GM23338 (cell line): ENCODE data around the gene CFB. TPM values are rescaled to one million over a fixed set of nuclear protein-coding genes. Genes with fewer than 3 reads are reported as not detected.

Source experiments
- ATAC-seq: fragments of 200-7000 bp; cut with Tn5 transposase; 3 replicates; pipeline ENCODE4 v1.9.1; 2020
- DNase-seq: peaks from one replicate; pipeline ENCODE4 v3.0.0-alpha.2; 2015; ENCODE audit warnings: low spot score
- H2AFZ ChIP-seq: fragments of 200-600 bp; sonication (generic); 2 replicates; pipeline ENCODE4 v1.8.0; 2016; ENCODE audit warnings: antibody characterized with exemption, mild to moderate bottlenecking, moderate library complexity
- H3F3A ChIP-seq: fragments of 200-600 bp; sonication (generic); replicated peaks from 2 replicates; pipeline ENCODE4 v1.8.0; 2017; ENCODE audit warnings: antibody characterized with exemption, mixed run types, low read depth
- H3K27ac ChIP-seq: fragments of 200-600 bp; sonication (generic); 2 replicates; pipeline ENCODE4 v1.6.1; 2016; ENCODE audit warnings: low read depth
- H3K27me3 ChIP-seq: fragments of 200-600 bp; sonication (generic); 2 replicates; pipeline ENCODE4 v1.8.0; 2016; ENCODE audit warnings: mild to moderate bottlenecking, mixed run types, moderate library complexity; ENCODE audit not compliant: insufficient read depth
- H3K36me3 ChIP-seq: fragments of 200-600 bp; sonication (generic); 2 replicates; pipeline ENCODE4 v1.8.0; 2016; ENCODE audit warnings: mild to moderate bottlenecking; ENCODE audit not compliant: insufficient read depth
- H3K4me1 ChIP-seq: fragments of 200-600 bp; sonication (generic); 2 replicates; pipeline ENCODE4 v1.8.0; 2016; ENCODE audit warnings: mild to moderate bottlenecking, moderate library complexity; ENCODE audit not compliant: insufficient read depth
- H3K4me2 ChIP-seq: fragments of 200-600 bp; sonication (generic); 2 replicates; pipeline ENCODE4 v1.7.1; 2017; ENCODE audit warnings: mixed run types
- H3K4me3 ChIP-seq: fragments of 200-600 bp; sonication (generic); 2 replicates; pipeline ENCODE4 v1.6.1; 2016; ENCODE audit warnings: mixed run types
- H3K79me2 ChIP-seq: fragments of 200-600 bp; sonication (generic); replicated peaks from 2 replicates; pipeline ENCODE4 v1.8.0; 2017; ENCODE audit warnings: mild to moderate bottlenecking; ENCODE audit not compliant: insufficient read depth
- H3K9me2 ChIP-seq: fragments of 200-600 bp; sonication (generic); 2 replicates; pipeline ENCODE4 v1.8.0; 2017; ENCODE audit not compliant: insufficient read depth
- H4K20me1 ChIP-seq: fragments of 200-600 bp; sonication (generic); replicated peaks from 2 replicates; pipeline ENCODE4 v1.8.0; 2017; ENCODE audit warnings: mild to moderate bottlenecking; ENCODE audit not compliant: insufficient read depth
- H3K27ac Mint-ChIP-seq: 2 replicates; pipeline ENCODE4 v1.8.0; 2020; ENCODE audit warnings: inconsistent platforms, mild to moderate bottlenecking, moderate library complexity, mixed read lengths
- H3K27me3 Mint-ChIP-seq: 3 replicates; pipeline ENCODE4 v1.8.0; 2022; ENCODE audit warnings: low read depth, mild to moderate bottlenecking, moderate library complexity, mixed read lengths, inconsistent platforms; ENCODE audit not compliant: insufficient read depth, poor library complexity
- H3K36me3 Mint-ChIP-seq: 3 replicates; pipeline ENCODE4 v1.8.0; 2021; ENCODE audit warnings: low read depth, mild to moderate bottlenecking, inconsistent platforms, moderate library complexity, mixed read lengths
- H3K4me1 Mint-ChIP-seq: 3 replicates; pipeline ENCODE4 v1.8.0; 2020; ENCODE audit warnings: mild to moderate bottlenecking, inconsistent platforms, mixed read lengths
- H3K4me3 Mint-ChIP-seq: 3 replicates; pipeline ENCODE4 v1.8.0; 2021; ENCODE audit warnings: moderate library complexity, mild to moderate bottlenecking, inconsistent platforms, mixed read lengths
- H3K9me3 Mint-ChIP-seq: 3 replicates; pipeline ENCODE4 v1.8.0; 2020; ENCODE audit warnings: moderate library complexity, mild to moderate bottlenecking, inconsistent platforms, mixed read lengths
- ETS1 ChIP-seq: IDR thresholded peaks from 2 replicates; pipeline ENCODE4 v1.6.1; 2016; ENCODE audit warnings: antibody characterized with exemption
- EZH2 ChIP-seq: fragments of 200-600 bp; sonication (generic); IDR thresholded peaks from one replicate; pipeline ENCODE4 v1.8.0; 2017; ENCODE audit warnings: antibody characterized with exemption, mild to moderate bottlenecking, low read depth; ENCODE audit not compliant: unreplicated experiment
- EZH2phosphoT487 ChIP-seq: fragments of 200-600 bp; sonication (generic); IDR thresholded peaks from one replicate; pipeline ENCODE4 v1.8.1; 2018; ENCODE audit warnings: antibody characterized with exemption; ENCODE audit not compliant: unreplicated experiment
- NANOG ChIP-seq: IDR thresholded peaks from 2 replicates; pipeline ENCODE4 v1.6.1; 2016; ENCODE audit warnings: antibody characterized with exemption, borderline replicate concordance
- POLR2AphosphoS5 ChIP-seq: IDR thresholded peaks from 2 replicates; pipeline ENCODE4 v1.6.1; 2016; ENCODE audit warnings: antibody characterized with exemption, low read depth
- REST ChIP-seq: IDR thresholded peaks from one replicate; pipeline ENCODE4 v1.6.1; 2018; ENCODE audit warnings: antibody characterized with exemption; ENCODE audit not compliant: unreplicated experiment
- STAT1 ChIP-seq: IDR thresholded peaks from one replicate; pipeline ENCODE4 v1.6.1; 2016; ENCODE audit warnings: antibody characterized with exemption; ENCODE audit not compliant: unreplicated experiment
- ZNF114 ChIP-seq: fragments of 250-450 bp; sonication (Bioruptor Pico); IDR thresholded peaks from 2 replicates; pipeline ENCODE4 v1.5.0; 2020; ENCODE audit warnings: mild to moderate bottlenecking, moderate library complexity
- ZNF331 ChIP-seq: fragments of 250-450 bp; sonication (Bioruptor Pico); IDR thresholded peaks from 2 replicates; pipeline ENCODE4 v1.5.0; 2020; ENCODE audit warnings: low read depth, mild to moderate bottlenecking, moderate library complexity
- polyA plus RNA-seq: library from polyadenylated mRNA; unstranded; fragments of >200 nt; fragmentation: Nextera tagmentation; extraction: Ambion mirVana; gene quantifications from 2 replicates; pipeline ENCODE4 v1.2.1, GENCODE V29; 2016
- total RNA-seq: library from RNA; depleted of rRNA; stranded (reverse); fragments of >200 nt; shearing (Covaris generic); gene quantifications from 2 replicates; pipeline ENCODE4 v1.2.3, GENCODE V29; 2014
- TF ChIP-seq, protein P1 (sequence below): fragments of 250-450 bp; sonication (Bioruptor Pico); IDR thresholded peaks from 2 replicates; pipeline ENCODE4 v1.5.0; 2020; ENCODE audit warnings: mild to moderate bottlenecking, moderate library complexity

Gene CFB
- total and polyA plus RNA-seq, 2 experiments from 2014 or later, result 0.86 TPM; not detected in 1

- peak overlapping the region; percentile 91 for H3K4me3 Mint-ChIP-seq
- Histone ChIP-seq H3K4me1 (peaks cover 13% of the 10 kb centered on the region; the same call in 1 of the 2 replicates), H3K4me2 (peak overlapping the region; percentile 98), H4K20me1 (peaks cover 7% of the 10 kb centered on the region; the same call in 1 of the 2 replicates), H3F3A (peaks cover 17% of the 10 kb centered on the region; the same call in 1 of the 2 replicates), H2AFZ (peak overlapping the region; percentile 56; the same call in 1 of the 2 replicates), H3K27ac (peak overlapping the region; percentile 72; the same call in 1 of the 2 replicates), H3K36me3 (peaks cover 18% of the 10 kb centered on the region), H3K27me3 (no peaks in the 10 kb centered on the region), H3K4me3 (peak overlapping the region; percentile 85), H3K79me2 (peaks cover 15% of the 10 kb centered on the region; the same call in 1 of the 2 replicates), H3K9me2 (no peaks in the 10 kb centered on the region)
- peaks cover 23% of the 10 kb centered on the region for H3K27me3 Mint-ChIP-seq
- DNase-seq (peak; percentile 86), ATAC-seq (peak; percentile 37)
- H3K9me3 Mint-ChIP-seq, result no peaks in the 10 kb centered on the region
- TF ChIP-seq, protein P1, sequence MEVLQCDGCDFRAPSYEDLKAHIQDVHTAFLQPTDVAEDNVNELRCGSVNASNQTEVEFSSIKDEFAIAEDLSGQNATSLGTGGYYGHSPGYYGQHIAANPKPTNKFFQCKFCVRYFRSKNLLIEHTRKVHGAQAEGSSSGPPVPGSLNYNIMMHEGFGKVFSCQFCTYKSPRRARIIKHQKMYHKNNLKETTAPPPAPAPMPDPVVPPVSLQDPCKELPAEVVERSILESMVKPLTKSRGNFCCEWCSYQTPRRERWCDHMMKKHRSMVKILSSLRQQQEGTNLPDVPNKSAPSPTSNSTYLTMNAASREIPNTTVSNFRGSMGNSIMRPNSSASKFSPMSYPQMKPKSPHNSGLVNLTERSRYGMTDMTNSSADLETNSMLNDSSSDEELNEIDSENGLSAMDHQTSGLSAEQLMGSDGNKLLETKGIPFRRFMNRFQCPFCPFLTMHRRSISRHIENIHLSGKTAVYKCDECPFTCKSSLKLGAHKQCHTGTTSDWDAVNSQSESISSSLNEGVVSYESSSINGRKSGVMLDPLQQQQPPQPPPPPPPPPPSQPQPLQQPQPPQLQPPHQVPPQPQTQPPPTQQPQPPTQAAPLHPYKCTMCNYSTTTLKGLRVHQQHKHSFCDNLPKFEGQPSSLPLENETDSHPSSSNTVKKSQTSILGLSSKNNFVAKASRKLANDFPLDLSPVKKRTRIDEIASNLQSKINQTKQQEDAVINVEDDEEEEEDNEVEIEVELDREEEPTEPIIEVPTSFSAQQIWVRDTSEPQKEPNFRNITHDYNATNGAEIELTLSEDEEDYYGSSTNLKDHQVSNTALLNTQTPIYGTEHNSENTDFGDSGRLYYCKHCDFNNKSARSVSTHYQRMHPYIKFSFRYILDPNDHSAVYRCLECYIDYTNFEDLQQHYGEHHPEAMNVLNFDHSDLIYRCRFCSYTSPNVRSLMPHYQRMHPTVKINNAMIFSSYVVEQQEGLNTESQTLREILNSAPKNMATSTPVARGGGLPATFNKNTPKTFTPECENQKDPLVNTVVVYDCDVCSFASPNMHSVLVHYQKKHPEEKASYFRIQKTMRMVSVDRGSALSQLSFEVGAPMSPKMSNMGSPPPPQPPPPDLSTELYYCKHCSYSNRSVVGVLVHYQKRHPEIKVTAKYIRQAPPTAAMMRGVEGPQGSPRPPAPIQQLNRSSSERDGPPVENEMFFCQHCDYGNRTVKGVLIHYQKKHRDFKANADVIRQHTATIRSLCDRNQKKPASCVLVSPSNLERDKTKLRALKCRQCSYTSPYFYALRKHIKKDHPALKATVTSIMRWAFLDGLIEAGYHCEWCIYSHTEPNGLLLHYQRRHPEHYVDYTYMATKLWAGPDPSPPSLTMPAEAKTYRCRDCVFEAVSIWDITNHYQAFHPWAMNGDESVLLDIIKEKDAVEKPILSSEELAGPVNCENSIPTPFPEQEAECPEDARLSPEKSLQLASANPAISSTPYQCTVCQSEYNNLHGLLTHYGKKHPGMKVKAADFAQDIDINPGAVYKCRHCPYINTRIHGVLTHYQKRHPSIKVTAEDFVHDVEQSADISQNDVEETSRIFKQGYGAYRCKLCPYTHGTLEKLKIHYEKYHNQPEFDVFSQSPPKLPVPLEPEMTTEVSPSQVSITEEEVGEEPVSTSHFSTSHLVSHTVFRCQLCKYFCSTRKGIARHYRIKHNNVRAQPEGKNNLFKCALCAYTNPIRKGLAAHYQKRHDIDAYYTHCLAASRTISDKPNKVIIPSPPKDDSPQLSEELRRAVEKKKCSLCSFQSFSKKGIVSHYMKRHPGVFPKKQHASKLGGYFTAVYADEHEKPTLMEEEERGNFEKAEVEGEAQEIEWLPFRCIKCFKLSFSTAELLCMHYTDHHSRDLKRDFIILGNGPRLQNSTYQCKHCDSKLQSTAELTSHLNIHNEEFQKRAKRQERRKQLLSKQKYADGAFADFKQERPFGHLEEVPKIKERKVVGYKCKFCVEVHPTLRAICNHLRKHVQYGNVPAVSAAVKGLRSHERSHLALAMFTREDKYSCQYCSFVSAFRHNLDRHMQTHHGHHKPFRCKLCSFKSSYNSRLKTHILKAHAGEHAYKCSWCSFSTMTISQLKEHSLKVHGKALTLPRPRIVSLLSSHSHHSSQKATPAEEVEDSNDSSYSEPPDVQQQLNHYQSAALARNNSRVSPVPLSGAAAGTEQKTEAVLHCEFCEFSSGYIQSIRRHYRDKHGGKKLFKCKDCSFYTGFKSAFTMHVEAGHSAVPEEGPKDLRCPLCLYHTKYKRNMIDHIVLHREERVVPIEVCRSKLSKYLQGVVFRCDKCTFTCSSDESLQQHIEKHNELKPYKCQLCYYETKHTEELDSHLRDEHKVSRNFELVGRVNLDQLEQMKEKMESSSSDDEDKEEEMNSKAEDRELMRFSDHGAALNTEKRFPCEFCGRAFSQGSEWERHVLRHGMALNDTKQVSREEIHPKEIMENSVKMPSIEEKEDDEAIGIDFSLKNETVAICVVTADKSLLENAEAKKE (CRISPR knock-in tag), result no peak
- TF ChIP-seq POLR2AphosphoS5 (no peak; the same call in 1 of the 2 replicates), EZH2phosphoT487 (no peak), ETS1 (peak; percentile 91), REST (no peak), EZH2 (no peak), ZNF331 (CRISPR knock-in tag) (no peak), STAT1 (no peak), NANOG (peak; percentile 48; the same call in 1 of the 2 replicates), ZNF114 (CRISPR knock-in tag) (no peak)
- peaks cover 53% of the 10 kb centered on the region for H3K36me3 Mint-ChIP-seq
- H3K4me1 Mint-ChIP-seq, result peaks cover 31% of the 10 kb centered on the region
- peak overlapping the region; percentile 91 for H3K27ac Mint-ChIP-seq
Observed at GRCh38 chr6:31898383-31899011, 47.4 kb upstream of the CFB start.
